Endothelial cell of umbilical vein (primary cell): ENCODE data around the gene CASD1. TPM values are rescaled to one million over a fixed set of nuclear protein-coding genes. Genes with fewer than 3 reads are reported as not detected.

Source experiments
- BruUV-seq: library from RNA; stranded (reverse); fragments of 400-500 nt; replicated peaks from 2 replicates; lab custom pipeline; 2021; lab: Mats Ljungman, UMichigan
- CTCF ChIA-PET: fragments of 300-600, 350-600 bp; sonication (Branson Sonifier 250); formaldehyde crosslinking; loops from one replicate; lab custom pipeline; 2021; ENCODE audit warnings: antibody characterized with exemption, inconsistent platforms; lab: Charles Lee
- POLR2A ChIA-PET: fragments of 300-600, 350-600 bp; sonication (Branson Sonifier 250); formaldehyde crosslinking; loops from one replicate; lab custom pipeline; 2021; ENCODE audit warnings: antibody characterized with exemption, inconsistent platforms; lab: Charles Lee
- DNase-seq: peaks from one replicate; pipeline ENCODE4 v3.0.0-alpha.2; 2011; ENCODE audit warnings: low read depth, low spot score
- FAIRE-seq: peaks from 2 replicates; lab custom pipeline; 2011; peaks lifted over from hg19 to GRCh38; lab: Jason Lieb, UNC
- H2AFZ ChIP-seq: 2 replicates; pipeline ENCODE4 v1.6.0; 2012; ENCODE audit warnings: low read depth, low read length, control low read depth, inconsistent platforms
- H3K27ac ChIP-seq: 2 replicates; pipeline ENCODE4 v1.5.1; 2011; ENCODE audit warnings: low read depth, mild to moderate bottlenecking, control low read depth, low read length, moderate library complexity; ENCODE audit not compliant: insufficient read depth
- H3K27me3 ChIP-seq, 2 experiments: 2 replicates each; pipeline versions ENCODE4 v1.6.0 to v1.6.1; 2011; ENCODE audit warnings: low read length in 2 of 2, mixed read lengths in 1 of 2; ENCODE audit not compliant: control insufficient read depth in 2 of 2, insufficient read depth in 2 of 2
- H3K36me3 ChIP-seq, 2 experiments: 2 replicates in 1 of 2; 3 replicates in 1 of 2; pipeline ENCODE4 v1.5.1; 2011; ENCODE audit warnings: low read length in 2 of 2, mild to moderate bottlenecking in 1 of 2, moderate library complexity in 1 of 2; ENCODE audit not compliant: control insufficient read depth in 2 of 2, insufficient read depth in 2 of 2; ENCODE audit errors: extremely low read depth in 1 of 2
- H3K4me1 ChIP-seq: 3 replicates; pipeline ENCODE4 v1.5.1; 2011; ENCODE audit warnings: mild to moderate bottlenecking, low read length; ENCODE audit not compliant: control insufficient read depth, insufficient read depth; ENCODE audit errors: extremely low read depth
- H3K4me2 ChIP-seq: 2 replicates; pipeline ENCODE4 v1.6.1; 2011; ENCODE audit warnings: low read length, control low read depth, mixed read lengths; ENCODE audit not compliant: insufficient read depth
- H3K4me3 ChIP-seq, 3 experiments: fragments of 200-600 bp in 1 of 3; sonication (generic), shearing (Covaris generic) in 1 of 3; replicated peaks in 1 of 3; 2 replicates each; pipeline ENCODE4 v1.5.1; 2011 to 2016; ENCODE audit warnings: control low read depth in 3 of 3, low read length in 3 of 3, mild to moderate bottlenecking in 2 of 3, inconsistent platforms in 1 of 3, low read depth in 1 of 3, moderate library complexity in 1 of 3; ENCODE audit not compliant: insufficient read depth in 1 of 3
- H3K79me2 ChIP-seq: 2 replicates; pipeline ENCODE4 v1.6.0; 2012; ENCODE audit warnings: low read length, inconsistent platforms; ENCODE audit not compliant: control insufficient read depth, insufficient read depth
- H3K9ac ChIP-seq: replicated peaks from 2 replicates; pipeline ENCODE3; 2011; ENCODE audit warnings: low read length, control low read depth; ENCODE audit not compliant: insufficient read depth; ENCODE audit errors: extremely low read depth
- H3K9me1 ChIP-seq: replicated peaks from 3 replicates; pipeline ENCODE4 v1.6.0; 2011; ENCODE audit warnings: mild to moderate bottlenecking, low read length; ENCODE audit not compliant: control insufficient read depth, insufficient read depth; ENCODE audit errors: extremely low read depth
- H3K9me3 ChIP-seq: replicated peaks from 2 replicates; pipeline ENCODE4 v1.5.1; 2012; ENCODE audit warnings: low read length, inconsistent platforms; ENCODE audit not compliant: control insufficient read depth, insufficient read depth
- H4K20me1 ChIP-seq: replicated peaks from 2 replicates; pipeline ENCODE3; 2011; ENCODE audit warnings: mild to moderate bottlenecking, low read length; ENCODE audit not compliant: control insufficient read depth, insufficient read depth; ENCODE audit errors: extremely low read depth
- CTCF ChIP-seq, 2 donors: IDR thresholded peaks; 1 replicate in 1 of 2; 2 replicates in 1 of 2; pipeline ENCODE4 v1.5.1; 2011; ENCODE audit warnings: low read length in 2 of 2, mild to moderate bottlenecking in 2 of 2, moderate library complexity in 2 of 2, control low read depth in 1 of 2, inconsistent platforms in 1 of 2, low read depth in 1 of 2; ENCODE audit not compliant: insufficient read depth in 1 of 2; ENCODE audit errors: extremely low read depth in 1 of 2
- EZH2 ChIP-seq: IDR thresholded peaks from 2 replicates; pipeline ENCODE4 v1.6.1; 2012; ENCODE audit warnings: borderline replicate concordance, low read depth, mild to moderate bottlenecking, moderate library complexity, low read length, inconsistent platforms; ENCODE audit not compliant: severe bottlenecking
- FOS ChIP-seq: IDR thresholded peaks from 2 replicates; pipeline ENCODE4 v1.6.1; 2011; ENCODE audit warnings: mild to moderate bottlenecking, low read length, moderate library complexity, borderline replicate concordance; ENCODE audit not compliant: insufficient read depth
- GATA2 ChIP-seq: IDR thresholded peaks from 2 replicates; pipeline ENCODE4 v1.7.0; 2011; ENCODE audit warnings: low read depth, mild to moderate bottlenecking, moderate library complexity, mixed read lengths, low read length; ENCODE audit not compliant: insufficient read length, insufficient read depth
- JUN ChIP-seq: IDR thresholded peaks from 2 replicates; pipeline ENCODE4 v1.6.1; 2011; ENCODE audit warnings: borderline replicate concordance, low read depth; ENCODE audit not compliant: insufficient read length, insufficient read depth
- MAX ChIP-seq: IDR thresholded peaks from 2 replicates; pipeline ENCODE4 v1.6.1; 2011; ENCODE audit not compliant: insufficient read depth, insufficient read length
- MYC ChIP-seq: IDR thresholded peaks from one replicate; pipeline ENCODE4 v1.6.1; 2011; ENCODE audit warnings: mild to moderate bottlenecking, low read depth, low read length
- POLR2A ChIP-seq: IDR thresholded peaks from 2 replicates; pipeline ENCODE4 v1.6.1; 2012; ENCODE audit warnings: low read depth, mild to moderate bottlenecking, control low read depth, low read length
- POLR2AphosphoS5 ChIP-seq: IDR thresholded peaks from 2 replicates; pipeline ENCODE4 v1.6.1; 2012; ENCODE audit warnings: low read depth, mild to moderate bottlenecking, control low read depth, low read length, moderate library complexity; ENCODE audit not compliant: insufficient read depth
- dilution Hi-C: fragments of 300-500 bp; cut with MboI; formaldehyde crosslinking; loops from one replicate; pipeline ENCODE4 v1.15.0; 2019; ENCODE audit warnings: low sequenced_read_pairs; ENCODE audit not compliant: extremely low pct_ligation_motif_present
- intact Hi-C: fragments of 100-400 bp; cut with micrococcal nuclease; formaldehyde crosslinking; loops from one replicate; pipeline ENCODE4 v1.10.0; 2022
- polyA plus RNA-seq, 4 experiments: library from polyadenylated mRNA; depleted of rRNA in 3 of 4; stranded (reverse) in 3 of 4; unstranded in 1 of 4; fragments of >200 nt; gene quantifications; 2 replicates each; pipeline versions ENCODE4 v1.2.1 to v1.2.3, GENCODE V29; 2011 to 2012; ENCODE audit warnings: missing spikeins in 1 of 4
- total RNA-seq: library from RNA; stranded (reverse); gene quantifications from 2 replicates; pipeline ENCODE4 v1.2.3, GENCODE V29; 2021

The CASD1 gene
- total and polyA plus RNA-seq, 2 donors (not counting 3 experiments of a cell fraction or from before 2014, with no cell fraction given), result 8.6 to 16.0 TPM

GRCh38 chr7:94579470-94579869, 69.9 kb downstream of the CASD1 start:
- H3K4me3 ChIP-seq, result no peak overlapping the region
- no peak overlapping the region for H3K4me2 ChIP-seq
- no peaks in the 10 kb centered on the region for H3K4me1 ChIP-seq
- no peak overlapping the region for H3K27ac ChIP-seq
- no peaks in the 10 kb centered on the region for H3K9me3 ChIP-seq
- BruUV-seq, result no TSS peak
- FAIRE-seq (no peak), DNase-seq (no peak)
- dilution Hi-C loops, result no loop called here
- no peak overlapping the region for H2AFZ ChIP-seq
- intact Hi-C loops, result no loop called here
- no peak overlapping the region for H3K9ac ChIP-seq
- TF ChIP-seq EZH2, result no peak
- no peak for TF ChIP-seq GATA2
- no peak for TF ChIP-seq JUN
- TF ChIP-seq POLR2AphosphoS5, result no peak
- TF ChIP-seq MAX, result no peak
- no peak for TF ChIP-seq CTCF (IDR thresholded peaks at IDR 0.05; ENCODE audit: extremely low read depth in 1 of 2, insufficient read depth in 1 of 2, low read depth in 1 of 2, low read length in 2 of 2)
- no peak for TF ChIP-seq MYC
- no peak for TF ChIP-seq FOS
- TF ChIP-seq POLR2A, result no peak
- CTCF ChIA-PET, result no interaction called here
- H4K20me1 ChIP-seq, result no peaks in the 10 kb centered on the region
- H3K27me3 ChIP-seq, result no peaks in the 10 kb centered on the region
- no peaks in the 10 kb centered on the region for H3K36me3 ChIP-seq
- H3K9me1 ChIP-seq, result no peaks in the 10 kb centered on the region
- H3K79me2 ChIP-seq, result no peaks in the 10 kb centered on the region
- POLR2A ChIA-PET, result no interaction called here
